ENCODE measurements around the gene GAS2.

GRCh38 chr11:22780952-22781593, 114.7 kb downstream of the GAS2 start:
- no peak for TF ChIP-seq POLR2A (IDR thresholded peaks at IDR 0.05)
- no peak for TF ChIP-seq CTCF (IDR thresholded peaks at IDR 0.05)
- TF ChIP-seq POLR2AphosphoS5 (IDR thresholded peaks at IDR 0.05): no peak
